ENCODE measurements around the gene XBP1. TPM values are rescaled to one million over a fixed set of nuclear protein-coding genes. Genes with fewer than 3 reads are reported as not detected.

The XBP1 gene
- total and polyA plus RNA-seq, 2 of the 13 experiments (the other 11 are each of a cell fraction or from before 2014, with no cell fraction given) = 416 to 427 TPM

DNA sequence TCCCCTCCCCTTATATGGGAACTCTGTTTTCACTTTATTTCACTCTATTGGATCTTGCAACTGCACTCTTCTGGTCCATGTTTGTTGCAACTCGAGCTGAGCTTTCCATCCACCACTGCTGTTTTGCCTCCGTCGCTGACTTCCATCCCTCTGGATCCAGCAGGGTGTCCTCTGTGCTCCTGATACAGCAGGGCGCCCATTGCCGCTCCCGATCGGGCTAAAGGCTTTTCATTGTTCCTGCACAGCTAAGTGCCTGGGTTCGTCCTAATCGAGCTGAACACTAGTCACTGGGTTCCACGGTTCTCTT, 39.0 kb downstream of the XBP1 start:
- DNase-seq (ENCODE audit: low spot score) (no peak), ATAC-seq (no peak), FAIRE-seq (no peak)
- H3K9ac ChIP-seq (ENCODE audit: insufficient read depth, low read depth, low read length) = no peak overlapping the region
- ChIA-PET POLR2A (interaction anchor here (1.3 to 1.6 kb wide), 4 partner anchors 13 to 82 kb away, joined by 3 to 4 read pairs (median 4); partner anchors contain the start of genes TTC28 and XBP1), CTCF (ENCODE audit: low intra/inter-chr PET ratio, low total read pairs) (no interaction called here)
- in situ Hi-C loops (cut with HindIII; ENCODE audit: extremely low pct_ligation_motif_present, low pct_unique_long_range_greater_than_20kb) (no loop called here), intact Hi-C loops (cut with micrococcal nuclease; ENCODE audit: unreplicated experiment) (no loop called here)
- BruUV-seq (replicated peaks) = no TSS peak
- no peaks in the 10 kb centered on the region for H3K9me3 ChIP-seq (ENCODE audit: low read length)
- H3K79me2 ChIP-seq (ENCODE audit: insufficient read depth, low read length) = no peaks in the 10 kb centered on the region
- H3K27me3 ChIP-seq (ENCODE audit: control insufficient read depth in 1 of 2, insufficient read depth in 2 of 2, low read length in 2 of 2) = no peaks in the 10 kb centered on the region
- no peak overlapping the region for H3K4me2 ChIP-seq (ENCODE audit: low read depth, low read length)
- H2AFZ ChIP-seq (ENCODE audit: low read length) = no peak overlapping the region
- no peak for TF ChIP-seq KLF9 (CRISPR knock-in tag; IDR thresholded peaks at IDR 0.05; ENCODE audit: low read depth)
- no peak for TF ChIP-seq ZNF816 (CRISPR knock-in tag; IDR thresholded peaks at IDR 0.05; ENCODE audit: borderline replicate concordance)
- TF ChIP-seq, protein P1, sequence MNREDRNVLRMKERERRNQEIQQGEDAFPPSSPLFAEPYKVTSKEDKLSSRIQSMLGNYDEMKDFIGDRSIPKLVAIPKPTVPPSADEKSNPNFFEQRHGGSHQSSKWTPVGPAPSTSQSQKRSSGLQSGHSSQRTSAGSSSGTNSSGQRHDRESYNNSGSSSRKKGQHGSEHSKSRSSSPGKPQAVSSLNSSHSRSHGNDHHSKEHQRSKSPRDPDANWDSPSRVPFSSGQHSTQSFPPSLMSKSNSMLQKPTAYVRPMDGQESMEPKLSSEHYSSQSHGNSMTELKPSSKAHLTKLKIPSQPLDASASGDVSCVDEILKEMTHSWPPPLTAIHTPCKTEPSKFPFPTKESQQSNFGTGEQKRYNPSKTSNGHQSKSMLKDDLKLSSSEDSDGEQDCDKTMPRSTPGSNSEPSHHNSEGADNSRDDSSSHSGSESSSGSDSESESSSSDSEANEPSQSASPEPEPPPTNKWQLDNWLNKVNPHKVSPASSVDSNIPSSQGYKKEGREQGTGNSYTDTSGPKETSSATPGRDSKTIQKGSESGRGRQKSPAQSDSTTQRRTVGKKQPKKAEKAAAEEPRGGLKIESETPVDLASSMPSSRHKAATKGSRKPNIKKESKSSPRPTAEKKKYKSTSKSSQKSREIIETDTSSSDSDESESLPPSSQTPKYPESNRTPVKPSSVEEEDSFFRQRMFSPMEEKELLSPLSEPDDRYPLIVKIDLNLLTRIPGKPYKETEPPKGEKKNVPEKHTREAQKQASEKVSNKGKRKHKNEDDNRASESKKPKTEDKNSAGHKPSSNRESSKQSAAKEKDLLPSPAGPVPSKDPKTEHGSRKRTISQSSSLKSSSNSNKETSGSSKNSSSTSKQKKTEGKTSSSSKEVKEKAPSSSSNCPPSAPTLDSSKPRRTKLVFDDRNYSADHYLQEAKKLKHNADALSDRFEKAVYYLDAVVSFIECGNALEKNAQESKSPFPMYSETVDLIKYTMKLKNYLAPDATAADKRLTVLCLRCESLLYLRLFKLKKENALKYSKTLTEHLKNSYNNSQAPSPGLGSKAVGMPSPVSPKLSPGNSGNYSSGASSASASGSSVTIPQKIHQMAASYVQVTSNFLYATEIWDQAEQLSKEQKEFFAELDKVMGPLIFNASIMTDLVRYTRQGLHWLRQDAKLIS (CRISPR knock-in tag; IDR thresholded peaks at IDR 0.05) = no peak
- TF ChIP-seq, protein P2, sequence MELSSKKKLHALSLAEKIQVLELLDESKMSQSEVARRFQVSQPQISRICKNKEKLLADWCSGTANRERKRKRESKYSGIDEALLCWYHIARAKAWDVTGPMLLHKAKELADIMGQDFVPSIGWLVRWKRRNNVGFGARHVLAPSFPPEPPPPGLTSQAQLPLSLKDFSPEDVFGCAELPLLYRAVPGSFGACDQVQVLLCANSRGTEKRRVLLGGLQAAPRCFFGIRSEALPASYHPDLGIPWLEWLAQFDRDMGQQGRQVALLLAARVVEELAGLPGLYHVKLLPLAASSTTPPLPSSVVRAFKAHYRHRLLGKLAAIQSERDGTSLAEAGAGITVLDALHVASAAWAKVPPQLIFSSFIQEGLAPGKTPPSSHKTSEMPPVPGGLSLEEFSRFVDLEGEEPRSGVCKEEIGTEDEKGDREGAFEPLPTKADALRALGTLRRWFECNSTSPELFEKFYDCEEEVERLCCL (CRISPR knock-in tag; IDR thresholded peaks at IDR 0.05; ENCODE audit: borderline replicate concordance) = no peak
- no peak for TF ChIP-seq ZNF282 (IDR thresholded peaks at IDR 0.05; ENCODE audit: partially characterized antibody)
- no peak for TF ChIP-seq ZNF354B (CRISPR knock-in tag; IDR thresholded peaks at IDR 0.05)
- no peak for TF ChIP-seq NR1H2 (CRISPR knock-in tag; IDR thresholded peaks at IDR 0.05; ENCODE audit: borderline replicate concordance, low read depth)
- TF ChIP-seq, protein P3, sequence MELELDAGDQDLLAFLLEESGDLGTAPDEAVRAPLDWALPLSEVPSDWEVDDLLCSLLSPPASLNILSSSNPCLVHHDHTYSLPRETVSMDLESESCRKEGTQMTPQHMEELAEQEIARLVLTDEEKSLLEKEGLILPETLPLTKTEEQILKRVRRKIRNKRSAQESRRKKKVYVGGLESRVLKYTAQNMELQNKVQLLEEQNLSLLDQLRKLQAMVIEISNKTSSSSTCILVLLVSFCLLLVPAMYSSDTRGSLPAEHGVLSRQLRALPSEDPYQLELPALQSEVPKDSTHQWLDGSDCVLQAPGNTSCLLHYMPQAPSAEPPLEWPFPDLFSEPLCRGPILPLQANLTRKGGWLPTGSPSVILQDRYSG (CRISPR knock-in tag; IDR thresholded peaks at IDR 0.05) = no peak
- TF ChIP-seq, protein P4, sequence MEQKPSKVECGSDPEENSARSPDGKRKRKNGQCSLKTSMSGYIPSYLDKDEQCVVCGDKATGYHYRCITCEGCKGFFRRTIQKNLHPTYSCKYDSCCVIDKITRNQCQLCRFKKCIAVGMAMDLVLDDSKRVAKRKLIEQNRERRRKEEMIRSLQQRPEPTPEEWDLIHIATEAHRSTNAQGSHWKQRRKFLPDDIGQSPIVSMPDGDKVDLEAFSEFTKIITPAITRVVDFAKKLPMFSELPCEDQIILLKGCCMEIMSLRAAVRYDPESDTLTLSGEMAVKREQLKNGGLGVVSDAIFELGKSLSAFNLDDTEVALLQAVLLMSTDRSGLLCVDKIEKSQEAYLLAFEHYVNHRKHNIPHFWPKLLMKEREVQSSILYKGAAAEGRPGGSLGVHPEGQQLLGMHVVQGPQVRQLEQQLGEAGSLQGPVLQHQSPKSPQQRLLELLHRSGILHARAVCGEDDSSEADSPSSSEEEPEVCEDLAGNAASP (CRISPR knock-in tag; IDR thresholded peaks at IDR 0.05; ENCODE audit: borderline replicate concordance) = no peak
- TF ChIP-seq ZNF12 (CRISPR knock-in tag; IDR thresholded peaks at IDR 0.05) = no peak
- TF ChIP-seq, protein P5, sequence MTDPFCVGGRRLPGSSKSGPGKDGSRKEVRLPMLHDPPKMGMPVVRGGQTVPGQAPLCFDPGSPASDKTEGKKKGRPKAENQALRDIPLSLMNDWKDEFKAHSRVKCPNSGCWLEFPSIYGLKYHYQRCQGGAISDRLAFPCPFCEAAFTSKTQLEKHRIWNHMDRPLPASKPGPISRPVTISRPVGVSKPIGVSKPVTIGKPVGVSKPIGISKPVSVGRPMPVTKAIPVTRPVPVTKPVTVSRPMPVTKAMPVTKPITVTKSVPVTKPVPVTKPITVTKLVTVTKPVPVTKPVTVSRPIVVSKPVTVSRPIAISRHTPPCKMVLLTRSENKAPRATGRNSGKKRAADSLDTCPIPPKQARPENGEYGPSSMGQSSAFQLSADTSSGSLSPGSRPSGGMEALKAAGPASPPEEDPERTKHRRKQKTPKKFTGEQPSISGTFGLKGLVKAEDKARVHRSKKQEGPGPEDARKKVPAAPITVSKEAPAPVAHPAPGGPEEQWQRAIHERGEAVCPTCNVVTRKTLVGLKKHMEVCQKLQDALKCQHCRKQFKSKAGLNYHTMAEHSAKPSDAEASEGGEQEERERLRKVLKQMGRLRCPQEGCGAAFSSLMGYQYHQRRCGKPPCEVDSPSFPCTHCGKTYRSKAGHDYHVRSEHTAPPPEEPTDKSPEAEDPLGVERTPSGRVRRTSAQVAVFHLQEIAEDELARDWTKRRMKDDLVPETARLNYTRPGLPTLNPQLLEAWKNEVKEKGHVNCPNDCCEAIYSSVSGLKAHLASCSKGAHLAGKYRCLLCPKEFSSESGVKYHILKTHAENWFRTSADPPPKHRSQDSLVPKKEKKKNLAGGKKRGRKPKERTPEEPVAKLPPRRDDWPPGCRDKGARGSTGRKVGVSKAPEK (CRISPR knock-in tag; IDR thresholded peaks at IDR 0.05; ENCODE audit: borderline replicate concordance) = no peak
- no peak overlapping the region for H3K4me3 ChIP-seq (replicated peaks in 1 of 3; ENCODE audit: insufficient read depth in 1 of 3, low read depth in 2 of 3, low read length in 3 of 3)
- 98% methylated on average over 10 of the region's 10 CpGs for whole genome bisulfite sequencing (ENCODE audit: low lambda C conversion rate)
- H3K36me3 ChIP-seq (replicated peaks in 1 of 2; ENCODE audit: control insufficient read depth in 1 of 2, insufficient read depth in 2 of 2, low read length in 2 of 2) = 0 out of 5 replicates have a peak, but pooled peaks cover 0 to 3% of the 10 kb centered on the region in 2 experiments
- no peaks in the 10 kb centered on the region for H4K20me1 ChIP-seq (ENCODE audit: insufficient read depth, low read length)
- H3K27ac ChIP-seq (ENCODE audit: extremely low read length, insufficient read depth, low read length) = no peak overlapping the region
- H3K4me1 ChIP-seq (ENCODE audit: insufficient read depth, low read length) = peaks cover 18% of the 10 kb centered on the region

Measured in HepG2 (cell line).